HCT116 (cell line): ENCODE data around the gene ZRANB1.

Experiments used
- CEBPB ChIP-seq: IDR thresholded peaks from 2 replicates; pipeline ENCODE4 v1.6.1; 2012; ENCODE audit warnings: low read depth
- CTCF ChIP-seq, 3 experiments: fragments of 200-600 bp in 1 of 3; sonication (generic) in 1 of 3; IDR thresholded peaks in 2 of 3; conservative IDR thresholded peaks in 1 of 3; 2 replicates each; pipeline ENCODE4 v1.5.1; 2012 to 2017; ENCODE audit warnings: low read depth in 2 of 3, low read length in 2 of 3, antibody characterized with exemption in 1 of 3, borderline replicate concordance in 1 of 3, control low read depth in 1 of 3, mild to moderate bottlenecking in 1 of 3, mixed read lengths in 1 of 3, mixed run types in 1 of 3, moderate library complexity in 1 of 3; ENCODE audit not compliant: insufficient read depth in 1 of 3
- ELF1 ChIP-seq: IDR thresholded peaks from 2 replicates; pipeline ENCODE4 v1.6.1; 2012; ENCODE audit warnings: low read depth, borderline replicate concordance
- EZH2 ChIP-seq: fragments of 200-600 bp; sonication (generic); IDR thresholded peaks from 2 replicates; pipeline ENCODE4 v1.6.1; 2017; ENCODE audit warnings: antibody characterized with exemption, mixed run types
- EZH2phosphoT487 ChIP-seq: fragments of 200-600 bp; IDR thresholded peaks from 2 replicates; pipeline ENCODE4 v1.6.1; 2018; ENCODE audit warnings: antibody characterized with exemption, borderline replicate concordance
- MAX ChIP-seq: IDR thresholded peaks from 2 replicates; pipeline ENCODE4 v1.6.1; 2012
- POLR2A ChIP-seq: IDR thresholded peaks from 2 replicates; pipeline ENCODE4 v1.7.0; 2011; ENCODE audit warnings: borderline replicate concordance; ENCODE audit not compliant: insufficient read depth, insufficient read length; ENCODE audit errors: extremely low read depth
- POLR2AphosphoS5 ChIP-seq: IDR thresholded peaks from 2 replicates; pipeline ENCODE4 v1.6.1; 2011; ENCODE audit warnings: mild to moderate bottlenecking, low read depth, low read length, moderate library complexity
- RAD21 ChIP-seq: IDR thresholded peaks from 2 replicates; pipeline ENCODE4 v1.6.1; 2012; ENCODE audit warnings: low read depth, mild to moderate bottlenecking
- REST ChIP-seq: IDR thresholded peaks from 2 replicates; pipeline ENCODE4 v1.6.1; 2012; ENCODE audit warnings: low read depth
- SIN3A ChIP-seq: IDR thresholded peaks from 2 replicates; pipeline ENCODE4 v1.6.1; 2012; ENCODE audit warnings: low read depth
- YY1 ChIP-seq: IDR thresholded peaks from 2 replicates; pipeline ENCODE4 v1.6.1; 2011; ENCODE audit warnings: low read length, low read depth, moderate library complexity, mild to moderate bottlenecking; ENCODE audit not compliant: insufficient replicate concordance; ENCODE audit errors: extremely low read depth

- TF ChIP-seq RAD21 (no peak), POLR2A (no peak), REST (no peak), EZH2phosphoT487 (no peak), EZH2 (no peak), SIN3A (no peak), YY1 (no peak), CTCF (IDR thresholded peaks at IDR 0.05 in 2 of 3, conservative IDR thresholded peaks at IDR 0.05 in 1 of 3; ENCODE audit: borderline replicate concordance in 1 of 3, insufficient read depth in 1 of 3, low read depth in 2 of 3, low read length in 2 of 3) (no peak), MAX (no peak), CEBPB (no peak), POLR2AphosphoS5 (no peak), ELF1 (no peak)
These were observed 45.2 kb upstream of the ZRANB1 start for GRCh38 chr10:124896751-124897150.
